Activated naive CD4-positive, alpha-beta T cell treated with anti-CD3 and anti-CD28 coated beads for 36 hours (primary cell): ENCODE results near the gene SYNDIG1. TPM values are rescaled to one million over a fixed set of nuclear protein-coding genes. Genes with fewer than 3 reads are reported as not detected.

Experiments
- CTCF ChIA-PET: fragments of 350-600 bp; sonication (Branson Sonifier 250); formaldehyde crosslinking; loops from one replicate; lab custom pipeline; 2021; ENCODE audit warnings: antibody characterized with exemption; lab: Charles Lee
- DNase-seq: peaks from one replicate; pipeline ENCODE4 v3.0.0-alpha.2; 2020
- H3K27ac Mint-ChIP-seq: one replicate; pipeline ENCODE4 v1.8.0; 2021; ENCODE audit warnings: mild to moderate bottlenecking, mixed read lengths
- H3K27me3 Mint-ChIP-seq: one replicate; pipeline ENCODE4 v1.8.0; 2021; ENCODE audit warnings: low read depth, mixed read lengths
- H3K36me3 Mint-ChIP-seq: one replicate; pipeline ENCODE4 v1.8.0; 2021; ENCODE audit warnings: low read depth, mixed read lengths
- H3K4me1 Mint-ChIP-seq: one replicate; pipeline ENCODE4 v1.8.0; 2021; ENCODE audit warnings: low read depth, mixed read lengths
- H3K4me3 Mint-ChIP-seq: one replicate; pipeline ENCODE4 v1.8.0; 2021; ENCODE audit warnings: mild to moderate bottlenecking, moderate library complexity, mixed read lengths
- H3K9me3 Mint-ChIP-seq: one replicate; pipeline ENCODE4 v1.8.0; 2021; ENCODE audit warnings: mixed read lengths
- intact Hi-C: fragments of 100-400 bp; cut with micrococcal nuclease; formaldehyde crosslinking; loops from one replicate; pipeline ENCODE4 v1.15.1; 2023
- total RNA-seq, 2 experiments: library from RNA; stranded (reverse); gene quantifications; one replicate each; pipeline ENCODE4 v1.2.3, GENCODE V29; 2021

SYNDIG1 gene
- not detected for total RNA-seq

GRCh38 chr20:24469116-24469893, at the start of gene SYNDIG1:
Gene SYNDIG1, plus strand, starts transcription at chr20:24469629. Its CDS starts 73,469 bp downstream, at chr20:24543098.
- peaks cover 48% of the 10 kb centered on the region for H3K27me3 Mint-ChIP-seq
- intact Hi-C loops: no loop called here
- H3K9me3 Mint-ChIP-seq: no peaks in the 10 kb centered on the region
- no peak for DNase-seq
- peaks cover 14% of the 10 kb centered on the region for H3K4me1 Mint-ChIP-seq
- no peak within 1 kb of the TSS for H3K27ac Mint-ChIP-seq
- CTCF ChIA-PET: no interaction called here
- peak within 1 kb of the TSS; percentile 51 for H3K4me3 Mint-ChIP-seq
- no peaks in the 10 kb centered on the region for H3K36me3 Mint-ChIP-seq

- CTCF ChIA-PET: no interaction called here
- DNase-seq: no peak
- Mint-ChIP-seq H3K36me3 (no peaks in the 10 kb centered on the region), H3K27me3 (no peaks in the 10 kb centered on the region), H3K27ac (no peak overlapping the region), H3K4me1 (no peaks in the 10 kb centered on the region), H3K9me3 (peaks cover 15% of the 10 kb centered on the region), H3K4me3 (no peak overlapping the region)
- intact Hi-C loops: no loop called here
Measured at GRCh38 chr20:24419786-24420185, 49.6 kb upstream of the SYNDIG1 start.

GRCh38 chr20:24420567-24420966, 48.9 kb upstream of the SYNDIG1 start:
- Mint-ChIP-seq H3K27ac (no peak overlapping the region), H3K4me3 (no peak overlapping the region), H3K27me3 (no peaks in the 10 kb centered on the region), H3K4me1 (no peaks in the 10 kb centered on the region), H3K9me3 (peaks cover 11% of the 10 kb centered on the region), H3K36me3 (no peaks in the 10 kb centered on the region)
- intact Hi-C loops: no loop called here
- DNase-seq: no peak
- CTCF ChIA-PET: no interaction called here

- H3K4me3 Mint-ChIP-seq: no peak overlapping the region
- CTCF ChIA-PET: no interaction called here
- DNase-seq: no peak
- H3K27me3 Mint-ChIP-seq: no peaks in the 10 kb centered on the region
- intact Hi-C loops: no loop called here
- H3K4me1 Mint-ChIP-seq: no peaks in the 10 kb centered on the region
- H3K27ac Mint-ChIP-seq: no peak overlapping the region
- peaks cover 6% of the 10 kb centered on the region for H3K9me3 Mint-ChIP-seq
- no peaks in the 10 kb centered on the region for H3K36me3 Mint-ChIP-seq
Measured at GRCh38 chr20:24421071-24421470, 48.4 kb upstream of the SYNDIG1 start.

- CTCF ChIA-PET: interaction anchor here (0.6 kb wide), 1 partner anchor 704 kb away, joined by 3 read pairs; no protein-coding TSS in a partner anchor
- Mint-ChIP-seq H3K27ac (no peak overlapping the region), H3K36me3 (no peaks in the 10 kb centered on the region), H3K4me1 (no peaks in the 10 kb centered on the region), H3K27me3 (no peaks in the 10 kb centered on the region), H3K4me3 (no peak overlapping the region), H3K9me3 (no peaks in the 10 kb centered on the region)
- intact Hi-C loops: no loop called here
- DNase-seq: no peak
Measured at GRCh38 chr20:24422091-24422760, 47.2 kb upstream of the SYNDIG1 start.

- H3K27ac Mint-ChIP-seq: no peak overlapping the region
- CTCF ChIA-PET: interaction anchor here (0.7 kb wide), 1 partner anchor 24 kb away, joined by 6 read pairs; no protein-coding TSS in a partner anchor
- H3K36me3 Mint-ChIP-seq: no peaks in the 10 kb centered on the region
- H3K9me3 Mint-ChIP-seq: no peaks in the 10 kb centered on the region
- DNase-seq: no peak
- intact Hi-C loops: no loop called here
- H3K4me1 Mint-ChIP-seq: no peaks in the 10 kb centered on the region
- H3K27me3 Mint-ChIP-seq: no peaks in the 10 kb centered on the region
- no peak overlapping the region for H3K4me3 Mint-ChIP-seq
Measured at GRCh38 chr20:24423390-24424313, 45.8 kb upstream of the SYNDIG1 start.

- Mint-ChIP-seq H3K27ac (no peak overlapping the region), H3K4me1 (no peaks in the 10 kb centered on the region), H3K36me3 (no peaks in the 10 kb centered on the region), H3K9me3 (no peaks in the 10 kb centered on the region), H3K4me3 (no peak overlapping the region), H3K27me3 (no peaks in the 10 kb centered on the region)
- intact Hi-C loops: no loop called here
- CTCF ChIA-PET: no interaction called here
- DNase-seq: no peak
Measured at GRCh38 chr20:24425523-24426135, 43.8 kb upstream of the SYNDIG1 start.

GRCh38 chr20:24431279-24432045, 38.0 kb upstream of the SYNDIG1 start:
- no peaks in the 10 kb centered on the region for H3K4me1 Mint-ChIP-seq
- H3K36me3 Mint-ChIP-seq: no peaks in the 10 kb centered on the region
- no peaks in the 10 kb centered on the region for H3K9me3 Mint-ChIP-seq
- CTCF ChIA-PET: no interaction called here
- DNase-seq: no peak
- intact Hi-C loops: no loop called here
- no peak overlapping the region for H3K4me3 Mint-ChIP-seq
- H3K27me3 Mint-ChIP-seq: no peaks in the 10 kb centered on the region
- no peak overlapping the region for H3K27ac Mint-ChIP-seq

GRCh38 chr20:24432046-24432442, 37.4 kb upstream of the SYNDIG1 start:
- Mint-ChIP-seq H3K4me1 (no peaks in the 10 kb centered on the region), H3K27ac (no peak overlapping the region), H3K27me3 (no peaks in the 10 kb centered on the region), H3K4me3 (no peak overlapping the region), H3K36me3 (no peaks in the 10 kb centered on the region), H3K9me3 (no peaks in the 10 kb centered on the region)
- CTCF ChIA-PET: no interaction called here
- intact Hi-C loops: no loop called here
- no peak for DNase-seq

GRCh38 chr20:24436160-24436559, 33.3 kb upstream of the SYNDIG1 start:
- Mint-ChIP-seq H3K4me3 (no peak overlapping the region), H3K9me3 (no peaks in the 10 kb centered on the region), H3K36me3 (no peaks in the 10 kb centered on the region), H3K4me1 (no peaks in the 10 kb centered on the region), H3K27ac (no peak overlapping the region), H3K27me3 (no peaks in the 10 kb centered on the region)
- intact Hi-C loops: no loop called here
- DNase-seq: no peak
- CTCF ChIA-PET: no interaction called here

GRCh38 chr20:24437196-24438082, 32.0 kb upstream of the SYNDIG1 start:
- CTCF ChIA-PET: no interaction called here
- H3K27me3 Mint-ChIP-seq: no peaks in the 10 kb centered on the region
- intact Hi-C loops: no loop called here
- H3K4me3 Mint-ChIP-seq: no peak overlapping the region
- no peak for DNase-seq
- H3K36me3 Mint-ChIP-seq: no peaks in the 10 kb centered on the region
- no peaks in the 10 kb centered on the region for H3K9me3 Mint-ChIP-seq
- no peaks in the 10 kb centered on the region for H3K4me1 Mint-ChIP-seq
- H3K27ac Mint-ChIP-seq: no peak overlapping the region
